Liver (tissue), 9 donors: Measurements from ENCODE around the gene CEP68. TPM values are rescaled to one million over a fixed set of nuclear protein-coding genes. Genes with fewer than 3 reads are reported as not detected.

Experiments
- DNase-seq: peaks from one replicate; pipeline ENCODE4 v3.0.0-alpha.2; 2017; ENCODE audit warnings: low spot score
- H3K27ac ChIP-seq, 2 donors: one replicate each; pipeline ENCODE4 v1.7.0; 2013; ENCODE audit warnings: inconsistent platforms in 2 of 2, low read length in 2 of 2, control low read depth in 1 of 2, low read depth in 1 of 2, mild to moderate bottlenecking in 1 of 2
- H3K27me3 ChIP-seq, 4 donors: one replicate each; pipeline versions ENCODE4 v1.6.1 to v1.7.0; 2013; ENCODE audit warnings: low read length in 3 of 4, inconsistent platforms in 1 of 4, mild to moderate bottlenecking in 1 of 4, moderate library complexity in 1 of 4; ENCODE audit not compliant: control insufficient read depth in 4 of 4, insufficient read depth in 4 of 4
- H3K36me3 ChIP-seq, 4 donors: one replicate each; pipeline versions ENCODE4 v1.6.1 to v1.7.0; 2013; ENCODE audit warnings: low read length in 3 of 4, mild to moderate bottlenecking in 3 of 4, low read depth in 1 of 4, moderate library complexity in 1 of 4; ENCODE audit not compliant: control insufficient read depth in 4 of 4, insufficient read depth in 3 of 4
- H3K4me1 ChIP-seq, 4 donors: one replicate each; pipeline versions ENCODE4 v1.6.1 to v1.7.0; 2013; ENCODE audit warnings: low read length in 3 of 4, mild to moderate bottlenecking in 3 of 4, moderate library complexity in 1 of 4; ENCODE audit not compliant: control insufficient read depth in 4 of 4, insufficient read depth in 4 of 4
- H3K4me3 ChIP-seq, 3 donors: one replicate each; pipeline versions ENCODE4 v1.6.1 to v1.7.0; 2013; ENCODE audit warnings: low read length in 3 of 3, control low read depth in 1 of 3, low read depth in 1 of 3, mild to moderate bottlenecking in 1 of 3
- H3K9ac ChIP-seq, 2 donors: one replicate each; pipeline ENCODE4 v1.7.0; 2013; ENCODE audit warnings: low read length in 2 of 2, mild to moderate bottlenecking in 2 of 2, moderate library complexity in 2 of 2, control low read depth in 1 of 2, low read depth in 1 of 2
- H3K9me3 ChIP-seq, 4 donors: one replicate each; pipeline versions ENCODE4 v1.6.1 to v1.7.0; 2013; ENCODE audit warnings: low read length in 3 of 4; ENCODE audit not compliant: control insufficient read depth in 4 of 4
- ATF3 ChIP-seq: IDR thresholded peaks from 2 replicates; pipeline ENCODE4 v1.6.1; 2016; ENCODE audit warnings: antibody characterized with exemption
- CTCF ChIP-seq: fragments of 150-350 bp; IDR thresholded peaks from 2 replicates; pipeline ENCODE4 v1.5.1; 2017; ENCODE audit warnings: improper control_type of control experiment, low read depth, low read length; ENCODE audit not compliant: missing input control
- GABPA ChIP-seq, 2 donors: IDR thresholded peaks in 1 of 2; conservative IDR thresholded peaks in 1 of 2; 2 replicates each; pipeline ENCODE4 v1.6.1; 2016; ENCODE audit warnings: antibody characterized with exemption in 2 of 2, mild to moderate bottlenecking in 1 of 2, moderate library complexity in 1 of 2
- HNF4A ChIP-seq, 2 donors: conservative IDR thresholded peaks; 2 replicates each; pipeline ENCODE4 v1.6.1; 2016; ENCODE audit warnings: antibody characterized with exemption in 2 of 2, mild to moderate bottlenecking in 2 of 2
- HNF4G ChIP-seq: IDR thresholded peaks from 2 replicates; pipeline ENCODE4 v1.6.1; 2016; ENCODE audit warnings: antibody characterized with exemption
- JUND ChIP-seq, 2 donors: IDR thresholded peaks; 2 replicates each; pipeline ENCODE4 v1.6.1; 2016; ENCODE audit warnings: antibody characterized with exemption in 2 of 2
- MAX ChIP-seq: IDR thresholded peaks from 2 replicates; pipeline ENCODE4 v1.6.1; 2016; ENCODE audit warnings: antibody characterized with exemption
- NR2F2 ChIP-seq: IDR thresholded peaks from 2 replicates; pipeline ENCODE4 v1.6.1; 2016; ENCODE audit warnings: antibody characterized with exemption
- RAD21 ChIP-seq, 2 donors: IDR thresholded peaks; 2 replicates each; pipeline ENCODE4 v1.6.1; 2016; ENCODE audit warnings: antibody characterized with exemption in 2 of 2, mild to moderate bottlenecking in 2 of 2
- REST ChIP-seq: IDR thresholded peaks from 2 replicates; pipeline ENCODE4 v1.6.1; 2016; ENCODE audit warnings: antibody characterized with exemption, mild to moderate bottlenecking
- RXRA ChIP-seq, 2 donors: IDR thresholded peaks; 2 replicates each; pipeline ENCODE4 v1.6.1; 2017 to 2018; ENCODE audit warnings: antibody characterized with exemption in 2 of 2, mild to moderate bottlenecking in 1 of 2
- SP1 ChIP-seq: IDR thresholded peaks from 2 replicates; pipeline ENCODE4 v1.6.1; 2018; ENCODE audit warnings: antibody characterized with exemption, mild to moderate bottlenecking
- TAF1 ChIP-seq: conservative IDR thresholded peaks from 2 replicates; pipeline ENCODE4 v1.6.1; 2016; ENCODE audit warnings: antibody characterized with exemption, mild to moderate bottlenecking
- ZBTB33 ChIP-seq: IDR thresholded peaks from 2 replicates; pipeline ENCODE4 v1.6.1; 2016; ENCODE audit warnings: antibody characterized with exemption
- WGBS: extraction: QIAGEN DNeasy Blood & Tissue Kit; methylation state at CpG from one replicate; pipeline ENCODE4 v1.1.7; 2013; 5-methylcytosine and 5-hydroxymethylcytosine counted together
- polyA plus RNA-seq, 2 donors: library from polyadenylated mRNA; stranded (reverse) in 1 of 2; unstranded in 1 of 2; fragments of 200-250 nt in 1 of 2; fragments of >200 nt in 1 of 2; fragmentation: Nextera tagmentation in 1 of 2; extraction: Ambion mirVana in 1 of 2; gene quantifications; one replicate each; pipeline versions ENCODE4 v1.2.1 to v1.2.3, GENCODE V29; 2013 to 2015
- total RNA-seq, 2 donors: library from RNA; depleted of rRNA; stranded (reverse); fragments of >200 nt; gene quantifications; one replicate each; pipeline ENCODE4 v1.2.3, GENCODE V29; 2014
- donor health status: healthy.
- donor health status: healthy.
- donor health status: healthy.
- donor health status: healthy.
- donor health status: healthy.

Gene CEP68
- total and polyA plus RNA-seq, 4 donors, result 2.1 to 5.8 (median 4.1) TPM

GRCh38 chr2:65039640-65040039 lies 16.6 kb upstream of the CEP68 start:
- H3K36me3 ChIP-seq, result no peaks in the 10 kb centered on the region
- no peak for TF ChIP-seq CTCF
- TF ChIP-seq NR2F2, result no peak
- no peak for TF ChIP-seq REST
- TF ChIP-seq JUND (IDR thresholded peaks at IDR 0.05), result no peak
- TF ChIP-seq RAD21 (IDR thresholded peaks at IDR 0.05), result no peak
- TF ChIP-seq ZBTB33, result no peak
- TF ChIP-seq MAX, result no peak
- TF ChIP-seq ATF3, result no peak
- TF ChIP-seq HNF4A (conservative IDR thresholded peaks at IDR 0.05), result no peak
- TF ChIP-seq SP1, result no peak
- no peak for TF ChIP-seq HNF4G
- TF ChIP-seq RXRA (IDR thresholded peaks at IDR 0.05), result no peak
- no peak for TF ChIP-seq TAF1
- no peak for TF ChIP-seq GABPA (IDR thresholded peaks at IDR 0.05 in 1 of 2, conservative IDR thresholded peaks at IDR 0.05 in 1 of 2)
- peaks cover 0 to 5% (median 4%) of the 10 kb centered on the region in 4 donors for H3K4me1 ChIP-seq
- 94% methylated on average over 3 of the region's 3 CpGs for WGBS
- peaks cover 0 to 3% (median 0%) of the 10 kb centered on the region in 4 donors for H3K9me3 ChIP-seq
- no peak overlapping the region for H3K4me3 ChIP-seq
- H3K27ac ChIP-seq, result no peak overlapping the region
- H3K27me3 ChIP-seq, result no peaks in the 10 kb centered on the region
- H3K9ac ChIP-seq, result no peak overlapping the region
- no peak for DNase-seq
